Stimulated activated CD8-positive, alpha-beta memory T cell treated with anti-CD3 and anti-CD28 coated beads, Interleukin-4, amount 100 ng/mL, for 1 hour (primary cell): ENCODE data around the gene SLC6A20.
A peak's percentile ranks its signal among the peaks of the same experiment; 100 is the strongest.
"Not testable (repeated sequence)": the region's sequence is repeated elsewhere in the genome, so short reads cannot be mapped to it uniquely, and the experiment has no call there.

Source experiments
- DNase-seq, 2 donors: peaks; one replicate each; pipeline ENCODE4 v3.0.0-alpha.2; 2020; ENCODE audit warnings: low read depth in 2 of 2, low spot score in 1 of 2

SLC6A20 gene

GRCh38 chr3:45760878-45761711, 35.2 kb downstream of the SLC6A20 start:
- peak in 1 of 2 donors; percentile 18 for DNase-seq

GRCh38 chr3:45759851-45760250, 36.5 kb downstream of the SLC6A20 start:
- DNase-seq = no peak

GRCh38 chr3:45758871-45759270, 37.5 kb downstream of the SLC6A20 start:
- DNase-seq = no peak

GRCh38 chr3:45757141-45757540, 39.2 kb downstream of the SLC6A20 start:
- DNase-seq = not testable (repeated sequence)

GRCh38 chr3:45756055-45756454, 40.3 kb downstream of the SLC6A20 start:
- DNase-seq = no peak

GRCh38 chr3:45754461-45754860, 41.9 kb downstream of the SLC6A20 start:
- DNase-seq = no peak

GRCh38 chr3:45753095-45753494, 43.2 kb downstream of the SLC6A20 start:
- DNase-seq = no peak

- DNase-seq = no peak
Measured at GRCh38 chr3:45751537-45752242, 44.6 kb downstream of the SLC6A20 start.

- DNase-seq = no peak
Measured at GRCh38 chr3:45749880-45750279, 46.5 kb downstream of the SLC6A20 start.

GRCh38 chr3:45749036-45749600, 47.2 kb downstream of the SLC6A20 start:
- not testable (repeated sequence) for DNase-seq

GRCh38 chr3:45748068-45748467, 48.3 kb downstream of the SLC6A20 start:
- DNase-seq = no peak

- no peak for DNase-seq
Measured at GRCh38 chr3:45746777-45747622, 49.3 kb downstream of the SLC6A20 start.

GRCh38 chr3:45746165-45746776, 50.1 kb downstream of the SLC6A20 start:
- no peak for DNase-seq

- DNase-seq = no peak
Measured at GRCh38 chr3:45742461-45743089, 53.8 kb downstream of the SLC6A20 start.

GRCh38 chr3:45741742-45742460, 54.4 kb downstream of the SLC6A20 start:
- DNase-seq = no peak

- no peak for DNase-seq
Measured at GRCh38 chr3:45741247-45741646, 55.1 kb downstream of the SLC6A20 start.

GRCh38 chr3:45739991-45740390, 56.3 kb downstream of the SLC6A20 start:
- DNase-seq = no peak

GRCh38 chr3:45737234-45737633, 59.1 kb downstream of the SLC6A20 start:
- DNase-seq = no peak

- DNase-seq = no peak
Measured at GRCh38 chr3:45736707-45737106, 59.6 kb downstream of the SLC6A20 start.
